Measurements from ENCODE around the gene MAMDC4. TPM values are rescaled to one million over a fixed set of nuclear protein-coding genes. Genes with fewer than 3 reads are reported as not detected.

MAMDC4 gene
- total and polyA plus RNA-seq, 4 donors, result 2.4 to 19.0 (median 3.8) TPM

- peak in 1 of 2 donors; percentile 59 for DNase-seq
- WGBS, 2 donors, result 89 to 94% methylated on average over 29 to 30 of the region's 30 CpGs
- intact Hi-C loops (cut with DNase I), result no loop called here
- Histone ChIP-seq H3K4me3 (ENCODE audit: low read length in 2 of 2) (no peak overlapping the region), H3K4me1 (ENCODE audit: control insufficient read depth in 1 of 2, insufficient read depth in 2 of 2, low read length in 2 of 2) (no peaks in the 10 kb centered on the region), H3K27me3 (ENCODE audit: control insufficient read depth in 1 of 2, insufficient read depth in 2 of 2, low read length in 1 of 2) (no peaks in the 10 kb centered on the region), H3K36me3 (ENCODE audit: control insufficient read depth in 1 of 2, insufficient read depth in 2 of 2, low read length in 1 of 2) (peaks cover 0 to 3% of the 10 kb centered on the region in 2 donors), H3K27ac (ENCODE audit: low read depth in 1 of 2, low read length in 2 of 2) (no peak overlapping the region), H3K9me3 (ENCODE audit: control insufficient read depth, low read length) (no peaks in the 10 kb centered on the region)
- no peak for ATAC-seq (ENCODE audit: low FRiP score)
Measured at GRCh38 chr9:136823136-136824046, 28.8 kb upstream of the MAMDC4 start.

- DNase-seq, result peak in 1 of 2 donors; percentile 57
Measured at GRCh38 chr9:136824496-136825225, 27.5 kb upstream of the MAMDC4 start.

GRCh38 chr9:136825295-136826187 lies 26.6 kb upstream of the MAMDC4 start:
- WGBS, 2 donors, result 88 to 91% methylated on average over 44 of the region's 44 CpGs

More at GRCh38 chr9:136824496-136825225, 27.5 kb upstream of the MAMDC4 start:
- no peak for ATAC-seq (ENCODE audit: low FRiP score)
- intact Hi-C loops (cut with DNase I), result no loop called here
- Histone ChIP-seq H3K27ac (ENCODE audit: low read depth in 1 of 2, low read length in 2 of 2) (no peak overlapping the region), H3K27me3 (ENCODE audit: control insufficient read depth in 1 of 2, insufficient read depth in 2 of 2, low read length in 1 of 2) (no peaks in the 10 kb centered on the region), H3K4me3 (ENCODE audit: low read length in 2 of 2) (no peak overlapping the region), H3K36me3 (ENCODE audit: control insufficient read depth in 1 of 2, insufficient read depth in 2 of 2, low read length in 1 of 2) (peaks cover 0 to 3% of the 10 kb centered on the region in 2 donors), H3K9me3 (ENCODE audit: control insufficient read depth, low read length) (no peaks in the 10 kb centered on the region), H3K4me1 (ENCODE audit: control insufficient read depth in 1 of 2, insufficient read depth in 2 of 2, low read length in 2 of 2) (no peaks in the 10 kb centered on the region)
- 90% methylated on average over 21 of the region's 21 CpGs for WGBS, 2 donors

GRCh38 chr9:136826188-136826541 lies 26.0 kb upstream of the MAMDC4 start:
- peaks cover 0 to 3% of the 10 kb centered on the region in 2 donors for H3K36me3 ChIP-seq (ENCODE audit: control insufficient read depth in 1 of 2, insufficient read depth in 2 of 2, low read length in 1 of 2)
- ATAC-seq (ENCODE audit: low FRiP score) (no peak), DNase-seq (peak; percentile 35 to 73)
- H3K27ac ChIP-seq (ENCODE audit: low read depth in 1 of 2, low read length in 2 of 2), result no peak overlapping the region
- H3K9me3 ChIP-seq (ENCODE audit: control insufficient read depth, low read length), result no peaks in the 10 kb centered on the region
- intact Hi-C loops (cut with DNase I), result no loop called here
- H3K4me3 ChIP-seq (ENCODE audit: low read length in 2 of 2), result no peak overlapping the region
- no peaks in the 10 kb centered on the region for H3K27me3 ChIP-seq (ENCODE audit: control insufficient read depth in 1 of 2, insufficient read depth in 2 of 2, low read length in 1 of 2)
- 91 to 92% methylated on average over 17 of the region's 17 CpGs for WGBS, 2 donors
- no peaks in the 10 kb centered on the region for H3K4me1 ChIP-seq (ENCODE audit: control insufficient read depth in 1 of 2, insufficient read depth in 2 of 2, low read length in 2 of 2)

More at GRCh38 chr9:136825295-136826187, 26.6 kb upstream of the MAMDC4 start:
- H3K27ac ChIP-seq (ENCODE audit: low read depth in 1 of 2, low read length in 2 of 2), result no peak overlapping the region
- intact Hi-C loops (cut with DNase I), result no loop called here
- ATAC-seq (ENCODE audit: low FRiP score), result no peak
- H3K9me3 ChIP-seq (ENCODE audit: control insufficient read depth, low read length), result no peaks in the 10 kb centered on the region
- no peak overlapping the region for H3K4me3 ChIP-seq (ENCODE audit: low read length in 2 of 2)
- peaks cover 0 to 3% of the 10 kb centered on the region in 2 donors for H3K36me3 ChIP-seq (ENCODE audit: control insufficient read depth in 1 of 2, insufficient read depth in 2 of 2, low read length in 1 of 2)
- peak; percentile 44 to 55 for DNase-seq
- no peaks in the 10 kb centered on the region for H3K4me1 ChIP-seq (ENCODE audit: control insufficient read depth in 1 of 2, insufficient read depth in 2 of 2, low read length in 2 of 2)
- H3K27me3 ChIP-seq (ENCODE audit: control insufficient read depth in 1 of 2, insufficient read depth in 2 of 2, low read length in 1 of 2), result no peaks in the 10 kb centered on the region

- Histone ChIP-seq H3K4me1 (ENCODE audit: control insufficient read depth in 1 of 2, insufficient read depth in 2 of 2, low read length in 2 of 2) (no peaks in the 10 kb centered on the region), H3K27me3 (ENCODE audit: control insufficient read depth in 1 of 2, insufficient read depth in 2 of 2, low read length in 1 of 2) (no peaks in the 10 kb centered on the region), H3K4me3 (ENCODE audit: low read length in 2 of 2) (no peak overlapping the region), H3K27ac (ENCODE audit: low read depth in 1 of 2, low read length in 2 of 2) (no peak overlapping the region), H3K36me3 (ENCODE audit: control insufficient read depth in 1 of 2, insufficient read depth in 2 of 2, low read length in 1 of 2) (peaks cover 0 to 3% of the 10 kb centered on the region in 2 donors), H3K9me3 (ENCODE audit: control insufficient read depth, low read length) (no peaks in the 10 kb centered on the region)
- WGBS, 2 donors, result 88 to 90% methylated on average over 24 of the region's 24 CpGs
- DNase-seq (peak; percentile 48 to 54), ATAC-seq (ENCODE audit: low FRiP score) (no peak)
- intact Hi-C loops (cut with DNase I), result no loop called here
Measured at GRCh38 chr9:136826703-136827582, 25.2 kb upstream of the MAMDC4 start.

- peaks cover 0 to 3% of the 10 kb centered on the region in 2 donors for H3K36me3 ChIP-seq (ENCODE audit: control insufficient read depth in 1 of 2, insufficient read depth in 2 of 2, low read length in 1 of 2)
- 88 to 93% methylated on average over 14 of the region's 14 CpGs for WGBS, 2 donors
- no peak overlapping the region for H3K27ac ChIP-seq (ENCODE audit: low read depth in 1 of 2, low read length in 2 of 2)
- H3K4me3 ChIP-seq (ENCODE audit: low read length in 2 of 2), result no peak overlapping the region
- intact Hi-C loops (cut with DNase I), result no loop called here
- H3K4me1 ChIP-seq (ENCODE audit: control insufficient read depth in 1 of 2, insufficient read depth in 2 of 2, low read length in 2 of 2), result no peaks in the 10 kb centered on the region
- DNase-seq (peak; percentile 47 to 63), ATAC-seq (ENCODE audit: low FRiP score) (no peak)
- H3K9me3 ChIP-seq (ENCODE audit: control insufficient read depth, low read length), result no peaks in the 10 kb centered on the region
- no peaks in the 10 kb centered on the region for H3K27me3 ChIP-seq (ENCODE audit: control insufficient read depth in 1 of 2, insufficient read depth in 2 of 2, low read length in 1 of 2)
Measured at GRCh38 chr9:136827794-136828473, 24.2 kb upstream of the MAMDC4 start.

GRCh38 chr9:136828474-136829140 lies 23.5 kb upstream of the MAMDC4 start:
- no peak overlapping the region for H3K27ac ChIP-seq (ENCODE audit: low read depth in 1 of 2, low read length in 2 of 2)
- H3K4me1 ChIP-seq (ENCODE audit: control insufficient read depth in 1 of 2, insufficient read depth in 2 of 2, low read length in 2 of 2), result no peaks in the 10 kb centered on the region
- H3K9me3 ChIP-seq (ENCODE audit: control insufficient read depth, low read length), result no peaks in the 10 kb centered on the region
- ATAC-seq (ENCODE audit: low FRiP score) (no peak), DNase-seq (peak in 1 of 2 donors; percentile 55)
- H3K36me3 ChIP-seq (ENCODE audit: control insufficient read depth in 1 of 2, insufficient read depth in 2 of 2, low read length in 1 of 2), result peaks cover 0 to 3% of the 10 kb centered on the region in 2 donors
- intact Hi-C loops (cut with DNase I), result no loop called here
- no peak overlapping the region for H3K4me3 ChIP-seq (ENCODE audit: low read length in 2 of 2)
- H3K27me3 ChIP-seq (ENCODE audit: control insufficient read depth in 1 of 2, insufficient read depth in 2 of 2, low read length in 1 of 2), result no peaks in the 10 kb centered on the region
- WGBS, 2 donors, result 95% methylated on average over 31 of the region's 31 CpGs
